ENCODE results near the gene FUT8.

GRCh38 chr14:65580973-65581372, 168.4 kb downstream of the FUT8 start:
- no peak for TF ChIP-seq CTCF (IDR thresholded peaks at IDR 0.05 in 4 of 5, conservative IDR thresholded peaks at IDR 0.05 in 1 of 5)
- no peak for TF ChIP-seq POLR2A (IDR thresholded peaks at IDR 0.05)

Data from gastrocnemius medialis (tissue), 4 donors.